Fibroblast of mammary gland (primary cell): Measurements from ENCODE around the gene MSANTD3.

ENCODE experiments used
- DNase-seq: peaks from one replicate; pipeline ENCODE4 v3.0.0-alpha.2; 2010; ENCODE audit warnings: low read depth
- H3K4me3 ChIP-seq: 2 replicates; pipeline ENCODE4 v1.5.1; 2011; ENCODE audit warnings: low read depth, mild to moderate bottlenecking, low read length, moderate library complexity; ENCODE audit not compliant: control insufficient read depth
- TF ChIP-seq, protein P1 (sequence below): conservative IDR thresholded peaks from 2 replicates; pipeline ENCODE4 v1.5.1; 2011; ENCODE audit warnings: low read depth, low read length, inconsistent platforms; ENCODE audit not compliant: control insufficient read depth, insufficient read depth

Gene MSANTD3

GRCh38 chr9:100499866-100500265 lies 72.9 kb downstream of the MSANTD3 start:
- H3K4me3 ChIP-seq: no peak overlapping the region
- DNase-seq: no peak
- TF ChIP-seq, protein P1, sequence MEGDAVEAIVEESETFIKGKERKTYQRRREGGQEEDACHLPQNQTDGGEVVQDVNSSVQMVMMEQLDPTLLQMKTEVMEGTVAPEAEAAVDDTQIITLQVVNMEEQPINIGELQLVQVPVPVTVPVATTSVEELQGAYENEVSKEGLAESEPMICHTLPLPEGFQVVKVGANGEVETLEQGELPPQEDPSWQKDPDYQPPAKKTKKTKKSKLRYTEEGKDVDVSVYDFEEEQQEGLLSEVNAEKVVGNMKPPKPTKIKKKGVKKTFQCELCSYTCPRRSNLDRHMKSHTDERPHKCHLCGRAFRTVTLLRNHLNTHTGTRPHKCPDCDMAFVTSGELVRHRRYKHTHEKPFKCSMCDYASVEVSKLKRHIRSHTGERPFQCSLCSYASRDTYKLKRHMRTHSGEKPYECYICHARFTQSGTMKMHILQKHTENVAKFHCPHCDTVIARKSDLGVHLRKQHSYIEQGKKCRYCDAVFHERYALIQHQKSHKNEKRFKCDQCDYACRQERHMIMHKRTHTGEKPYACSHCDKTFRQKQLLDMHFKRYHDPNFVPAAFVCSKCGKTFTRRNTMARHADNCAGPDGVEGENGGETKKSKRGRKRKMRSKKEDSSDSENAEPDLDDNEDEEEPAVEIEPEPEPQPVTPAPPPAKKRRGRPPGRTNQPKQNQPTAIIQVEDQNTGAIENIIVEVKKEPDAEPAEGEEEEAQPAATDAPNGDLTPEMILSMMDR: no peak
